Mucosa of rectum (tissue), 2 donors: ENCODE measurements around the gene RNF180.

Experiments
- H3K27ac ChIP-seq, 2 donors: one replicate each; pipeline ENCODE4 v1.7.0; 2013; ENCODE audit warnings: inconsistent platforms in 2 of 2, low read depth in 2 of 2, low read length in 2 of 2
- H3K27me3 ChIP-seq, 2 donors: one replicate each; pipeline ENCODE4 v1.7.0; 2013; ENCODE audit warnings: low read length in 2 of 2; ENCODE audit not compliant: control insufficient read depth in 2 of 2, insufficient read depth in 2 of 2
- H3K36me3 ChIP-seq, 2 donors: one replicate each; pipeline ENCODE4 v1.7.0; 2013; ENCODE audit warnings: low read length in 2 of 2; ENCODE audit not compliant: control insufficient read depth in 2 of 2, insufficient read depth in 2 of 2
- H3K4me1 ChIP-seq, 2 donors: one replicate each; pipeline ENCODE4 v1.7.0; 2013; ENCODE audit warnings: low read length in 2 of 2, mild to moderate bottlenecking in 1 of 2; ENCODE audit not compliant: control insufficient read depth in 2 of 2, insufficient read depth in 2 of 2
- H3K4me3 ChIP-seq, 2 donors: one replicate each; pipeline ENCODE4 v1.7.0; 2013; ENCODE audit warnings: low read length in 2 of 2
- H3K9ac ChIP-seq, 2 donors: one replicate each; pipeline ENCODE4 v1.7.0; 2013; ENCODE audit warnings: low read length in 2 of 2, low read depth in 1 of 2, mild to moderate bottlenecking in 1 of 2
- H3K9me3 ChIP-seq, 2 donors: one replicate each; pipeline ENCODE4 v1.7.0; 2013; ENCODE audit warnings: low read length in 2 of 2; ENCODE audit not compliant: control insufficient read depth in 2 of 2
- donor health status: healthy.
- donor health status: Normal muscosa, but diverticular disease.

Gene RNF180

DNA sequence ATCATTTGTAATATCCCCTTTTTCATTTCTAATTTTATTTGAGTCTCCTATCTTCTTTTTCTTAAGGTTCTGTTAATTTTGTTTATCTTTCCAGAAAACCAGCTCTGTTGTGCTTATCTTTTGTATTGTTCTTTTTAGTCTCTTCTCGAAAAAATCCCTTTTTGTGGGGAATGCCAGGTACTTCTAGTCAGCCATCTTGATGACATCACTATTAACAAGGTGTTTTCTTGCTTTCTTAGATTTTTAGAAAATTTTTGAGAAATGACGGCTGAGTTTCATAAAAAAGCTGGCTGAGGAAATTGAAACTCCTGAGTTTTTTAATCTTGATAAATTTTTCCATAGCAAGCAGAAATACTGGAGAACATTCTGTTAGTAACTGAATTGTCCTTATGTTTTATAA, 10.7 kb downstream of the RNF180 start:
- no peak overlapping the region for H3K27ac ChIP-seq
- no peak overlapping the region for H3K9ac ChIP-seq
- no peaks in the 10 kb centered on the region for H3K4me1 ChIP-seq
- no peaks in the 10 kb centered on the region for H3K36me3 ChIP-seq
- no peaks in the 10 kb centered on the region for H3K27me3 ChIP-seq
- H3K4me3 ChIP-seq, result no peak overlapping the region
- H3K9me3 ChIP-seq, result no peaks in the 10 kb centered on the region

DNA sequence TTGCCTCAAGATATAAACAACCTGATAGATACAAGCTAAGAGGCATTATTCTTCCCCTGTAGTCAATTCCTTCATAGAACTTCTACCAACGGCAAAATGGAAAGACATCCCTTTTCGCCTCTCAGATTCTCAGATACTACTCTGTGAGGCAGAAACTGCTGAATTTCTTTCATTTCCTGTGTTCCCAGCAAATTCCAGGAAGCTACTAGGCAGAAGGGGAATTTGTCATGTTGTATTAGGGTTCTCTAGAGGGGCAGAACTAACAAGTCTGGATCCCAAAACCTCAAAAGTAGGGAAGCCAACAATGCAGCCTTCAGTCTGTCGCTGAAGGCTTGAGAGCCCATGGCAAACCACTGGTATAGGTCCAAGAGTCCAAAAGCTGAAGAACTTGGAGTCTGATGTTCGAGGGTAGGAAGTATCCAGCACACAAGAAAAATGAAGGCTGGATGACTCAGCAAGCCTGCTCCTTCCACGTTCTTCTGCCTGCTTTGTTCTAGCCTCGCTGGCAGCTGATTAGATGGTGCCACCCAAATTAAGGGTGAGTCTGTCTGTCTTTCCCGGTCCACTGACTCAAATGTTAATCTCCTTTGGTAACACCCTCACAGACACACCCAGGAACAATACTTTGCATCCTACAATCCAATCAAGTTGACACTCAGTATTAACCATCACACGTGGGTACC, 15.2 kb downstream of the RNF180 start:
- Histone ChIP-seq H3K4me1 (no peaks in the 10 kb centered on the region), H3K9me3 (no peaks in the 10 kb centered on the region), H3K36me3 (no peaks in the 10 kb centered on the region), H3K27me3 (no peaks in the 10 kb centered on the region), H3K4me3 (no peak overlapping the region), H3K9ac (no peak overlapping the region), H3K27ac (no peak overlapping the region)

- no peak overlapping the region for H3K4me3 ChIP-seq
- H3K9ac ChIP-seq, result no peak overlapping the region
- H3K4me1 ChIP-seq, result no peaks in the 10 kb centered on the region
- H3K36me3 ChIP-seq, result no peaks in the 10 kb centered on the region
- H3K27ac ChIP-seq, result no peak overlapping the region
- no peaks in the 10 kb centered on the region for H3K27me3 ChIP-seq
- no peaks in the 10 kb centered on the region for H3K9me3 ChIP-seq
Measured at GRCh38 chr5:64181440-64181839, 15.8 kb downstream of the RNF180 start.

- Histone ChIP-seq H3K9me3 (no peaks in the 10 kb centered on the region), H3K36me3 (no peaks in the 10 kb centered on the region), H3K27me3 (no peaks in the 10 kb centered on the region), H3K27ac (no peak overlapping the region), H3K4me1 (no peaks in the 10 kb centered on the region), H3K9ac (no peak overlapping the region), H3K4me3 (no peak overlapping the region)
Measured at GRCh38 chr5:64183956-64184355, 18.3 kb downstream of the RNF180 start.

- Histone ChIP-seq H3K4me1 (no peaks in the 10 kb centered on the region), H3K9me3 (no peaks in the 10 kb centered on the region), H3K27me3 (no peaks in the 10 kb centered on the region), H3K27ac (no peak overlapping the region), H3K9ac (no peak overlapping the region), H3K4me3 (no peak overlapping the region), H3K36me3 (no peaks in the 10 kb centered on the region)
Measured at GRCh38 chr5:64184832-64185231, 19.2 kb downstream of the RNF180 start.

DNA sequence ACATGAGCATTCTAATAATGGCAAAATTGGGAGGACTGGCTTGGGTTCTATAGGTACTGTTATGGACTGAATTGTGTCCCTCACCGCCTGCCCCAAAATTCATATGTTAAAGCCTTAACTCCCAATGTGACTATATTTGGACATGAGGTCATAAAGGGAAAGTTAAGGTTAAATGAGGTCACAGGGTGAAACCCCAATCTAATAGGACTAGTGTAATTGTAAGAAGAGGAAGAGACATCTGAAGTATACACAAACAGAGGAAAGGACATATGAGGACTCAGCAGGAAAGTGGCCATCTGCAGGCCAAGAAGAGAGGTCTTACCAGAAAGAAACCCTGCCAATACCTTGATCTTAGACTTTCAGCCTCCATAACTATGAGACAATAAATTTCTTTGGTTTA, 23.1 kb downstream of the RNF180 start:
- H3K27ac ChIP-seq, result no peak overlapping the region

GRCh38 chr5:64190562-64191306, 25.1 kb downstream of the RNF180 start:
- Histone ChIP-seq H3K27me3 (no peaks in the 10 kb centered on the region), H3K4me3 (no peak overlapping the region), H3K4me1 (no peaks in the 10 kb centered on the region), H3K9me3 (no peaks in the 10 kb centered on the region), H3K9ac (no peak overlapping the region), H3K36me3 (no peaks in the 10 kb centered on the region), H3K27ac (no peak overlapping the region)

More for the DNA sequence above, 23.1 kb downstream of the RNF180 start:
- no peaks in the 10 kb centered on the region for H3K27me3 ChIP-seq
- H3K36me3 ChIP-seq, result no peaks in the 10 kb centered on the region
- no peaks in the 10 kb centered on the region for H3K4me1 ChIP-seq
- H3K9ac ChIP-seq, result no peak overlapping the region
- no peaks in the 10 kb centered on the region for H3K9me3 ChIP-seq
- no peak overlapping the region for H3K4me3 ChIP-seq

DNA sequence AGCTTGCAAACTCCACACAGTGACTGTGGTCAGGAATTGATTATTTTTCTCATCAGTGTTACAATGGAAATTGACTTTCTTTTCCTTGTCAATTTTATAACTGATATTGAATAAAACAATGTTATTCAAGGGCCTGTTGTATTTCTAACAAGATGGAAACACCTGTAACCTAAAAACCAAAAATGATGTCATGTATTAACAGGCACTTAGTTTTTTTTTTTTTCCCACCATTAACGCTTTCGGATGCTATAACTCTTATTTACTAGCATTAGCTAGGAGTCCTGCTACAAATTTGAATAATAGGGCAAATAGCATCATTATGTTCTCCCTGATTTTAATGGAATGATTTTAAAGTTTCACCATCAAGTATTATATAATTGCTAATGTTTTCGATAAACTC, 30.3 kb downstream of the RNF180 start:
- Histone ChIP-seq H3K9ac (no peak overlapping the region), H3K36me3 (no peaks in the 10 kb centered on the region), H3K9me3 (no peaks in the 10 kb centered on the region), H3K27ac (no peak overlapping the region), H3K4me1 (no peaks in the 10 kb centered on the region), H3K4me3 (no peak overlapping the region), H3K27me3 (no peaks in the 10 kb centered on the region)

GRCh38 chr5:64199425-64199824, 33.8 kb downstream of the RNF180 start:
- Histone ChIP-seq H3K9me3 (no peaks in the 10 kb centered on the region), H3K4me3 (no peak overlapping the region), H3K4me1 (no peaks in the 10 kb centered on the region), H3K27ac (no peak overlapping the region), H3K36me3 (no peaks in the 10 kb centered on the region), H3K9ac (no peak overlapping the region), H3K27me3 (no peaks in the 10 kb centered on the region)

DNA sequence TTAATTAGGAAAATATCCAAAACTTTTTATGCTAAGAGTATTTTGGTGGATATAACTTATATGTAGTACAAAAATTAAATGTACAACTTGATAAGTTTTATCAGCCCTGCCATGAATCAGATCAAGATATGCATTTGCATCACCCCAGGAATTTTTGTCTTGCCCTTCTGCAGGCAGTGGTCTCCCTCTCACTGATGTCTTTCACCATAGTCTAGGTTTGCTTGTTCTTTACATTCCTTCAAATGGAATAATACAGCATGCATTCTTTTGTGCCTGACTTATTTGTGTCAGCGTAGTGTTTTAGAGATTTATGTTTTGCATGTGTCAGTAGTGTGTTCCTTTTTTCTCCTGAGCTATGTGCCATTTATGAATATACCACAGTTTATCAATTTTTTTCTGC, 36.4 kb downstream of the RNF180 start:
- H3K4me3 ChIP-seq, result no peak overlapping the region
- H3K9me3 ChIP-seq, result no peaks in the 10 kb centered on the region
- H3K36me3 ChIP-seq, result no peaks in the 10 kb centered on the region
- H3K4me1 ChIP-seq, result no peaks in the 10 kb centered on the region
- no peak overlapping the region for H3K27ac ChIP-seq
- no peak overlapping the region for H3K9ac ChIP-seq
- no peaks in the 10 kb centered on the region for H3K27me3 ChIP-seq
